PC-9 (cell line): Measurements from ENCODE around the gene SNX9. TPM values are rescaled to one million over a fixed set of nuclear protein-coding genes. Genes with fewer than 3 reads are reported as not detected.
A peak's percentile ranks its signal among the peaks of the same experiment; 100 is the strongest.

Experiments used
- BruUV-seq: library from RNA; stranded (reverse); fragments of 400-500 nt; replicated peaks from 2 replicates; lab custom pipeline; 2021; lab: Mats Ljungman, UMichigan
- CTCF ChIA-PET: fragments of 300-600 bp; sonication (Branson Sonifier 250); formaldehyde crosslinking; loops from one replicate; lab custom pipeline; 2022; ENCODE audit warnings: antibody characterized with exemption; lab: Charles Lee
- POLR2A ChIA-PET: fragments of 300-600 bp; sonication (Branson Sonifier 250); formaldehyde crosslinking; loops from one replicate; lab custom pipeline; 2022; ENCODE audit warnings: antibody characterized with exemption; ENCODE audit not compliant: unreplicated experiment; lab: Charles Lee
- DNase-seq, 2 experiments: peaks; one replicate each; pipeline versions ENCODE4 v3.0.0 to v3.0.0-alpha.2; 2015 to 2022; ENCODE audit warnings: mixed read lengths in 1 of 2
- H2AFZ ChIP-seq: fragments of 200-600 bp; sonication (generic); 2 replicates; pipeline ENCODE4 v1.8.1; 2017; ENCODE audit warnings: antibody characterized with exemption
- H3F3A ChIP-seq: fragments of 200-600 bp; sonication (generic); 2 replicates; pipeline ENCODE4 v1.8.1; 2017; ENCODE audit warnings: antibody characterized with exemption, mild to moderate bottlenecking, low read depth; ENCODE audit not compliant: insufficient read depth
- H3K27ac ChIP-seq: fragments of 200-600 bp; sonication (generic); 2 replicates; pipeline ENCODE4 v1.6.1; 2016; ENCODE audit warnings: mixed run types
- H3K27me3 ChIP-seq: fragments of 200-600 bp; sonication (generic); 2 replicates; pipeline ENCODE4 v1.6.1; 2016; ENCODE audit warnings: low read depth, mixed run types; ENCODE audit not compliant: insufficient read depth
- H3K36me3 ChIP-seq: fragments of 200-600 bp; sonication (generic); 2 replicates; pipeline ENCODE4 v1.6.1; 2016; ENCODE audit warnings: low read depth, mixed run types
- H3K4me1 ChIP-seq: fragments of 200-600 bp; sonication (generic); replicated peaks from 2 replicates; pipeline ENCODE4 v1.6.1; 2016; ENCODE audit warnings: mixed run types; ENCODE audit not compliant: insufficient read depth
- H3K4me2 ChIP-seq: fragments of 200-600 bp; sonication (generic); 2 replicates; pipeline ENCODE4 v1.6.1; 2017; ENCODE audit warnings: mixed run types
- H3K4me3 ChIP-seq: fragments of 200-600 bp; sonication (generic); 2 replicates; pipeline ENCODE4 v1.6.1; 2016; ENCODE audit warnings: mixed run types
- H3K79me2 ChIP-seq: fragments of 200-600 bp; sonication (generic); 2 replicates; pipeline ENCODE4 v1.6.1; 2017; ENCODE audit warnings: low read depth, mixed run types
- H3K9me2 ChIP-seq: fragments of 200-600 bp; sonication (generic); 2 replicates; pipeline ENCODE4 v1.8.1; 2017; ENCODE audit warnings: mild to moderate bottlenecking; ENCODE audit not compliant: insufficient read depth
- H3K9me3 ChIP-seq: fragments of 200-600 bp; sonication (generic); 2 replicates; pipeline ENCODE4 v1.8.1; 2016; ENCODE audit warnings: low read depth; ENCODE audit not compliant: insufficient read depth
- H4K20me1 ChIP-seq: fragments of 200-600 bp; sonication (generic); 2 replicates; pipeline ENCODE4 v1.8.1; 2017; ENCODE audit not compliant: insufficient read depth
- CTCF ChIP-seq: fragments of 200-600 bp; sonication (generic); conservative IDR thresholded peaks from 2 replicates; pipeline ENCODE4 v1.6.1; 2017; ENCODE audit warnings: mixed run types, antibody characterized with exemption, mild to moderate bottlenecking, moderate library complexity
- EZH2 ChIP-seq: fragments of 200-600 bp; sonication (generic); IDR thresholded peaks from 2 replicates; pipeline ENCODE4 v1.8.0; 2017; ENCODE audit warnings: antibody characterized with exemption, low read depth
- intact Hi-C: fragments of 100-400 bp; cut with micrococcal nuclease; formaldehyde crosslinking; loops from one replicate; pipeline ENCODE4 v1.10.0; 2022; ENCODE audit not compliant: unreplicated experiment
- total RNA-seq: library from RNA; stranded (reverse); gene quantifications from 2 replicates; pipeline ENCODE4 v1.2.3, GENCODE V29; 2021

Gene SNX9
- total RNA-seq, 1 experiment from 2014 or later, result 25.0 TPM

- TF ChIP-seq EZH2 (no peak), CTCF (no peak)
- Histone ChIP-seq H3K36me3 (no peaks in the 10 kb centered on the region), H3K27ac (no peak overlapping the region), H3K4me2 (no peak overlapping the region), H3K4me3 (no peak overlapping the region), H3K9me3 (0 out of 2 replicates have a peak, but pooled peaks cover 9% of the 10 kb centered on the region), H3F3A (peaks cover 4% of the 10 kb centered on the region; the same call in 1 of the 2 replicates), H3K4me1 (peaks cover 6% of the 10 kb centered on the region), H3K79me2 (no peaks in the 10 kb centered on the region), H4K20me1 (no peaks in the 10 kb centered on the region), H3K27me3 (no peaks in the 10 kb centered on the region), H3K9me2 (no peaks in the 10 kb centered on the region), H2AFZ (no peak overlapping the region)
- peak in 1 of 2 experiments; percentile 49 for DNase-seq
- no TSS peak for BruUV-seq
- CTCF ChIA-PET, result no interaction called here
- POLR2A ChIA-PET, result no interaction called here
- intact Hi-C loops, result no loop called here
These were observed 141.1 kb downstream of the SNX9 start for GRCh38 chr6:157964100-157964499.

GRCh38 chr6:157965387-157965786, 142.3 kb downstream of the SNX9 start:
- no peak for DNase-seq
- no peak overlapping the region for H3K27ac ChIP-seq
- no TSS peak for BruUV-seq
- H3K27me3 ChIP-seq, result no peaks in the 10 kb centered on the region
- no peak overlapping the region for H3K4me2 ChIP-seq
- H3K36me3 ChIP-seq, result no peaks in the 10 kb centered on the region
- TF ChIP-seq EZH2 (no peak), CTCF (no peak)
- H3K9me2 ChIP-seq, result no peaks in the 10 kb centered on the region
- ChIA-PET CTCF (no interaction called here), POLR2A (no interaction called here)
- H3K9me3 ChIP-seq, result no peaks in the 10 kb centered on the region
- intact Hi-C loops, result no loop called here
- no peaks in the 10 kb centered on the region for H4K20me1 ChIP-seq
- H3F3A ChIP-seq, result peaks cover 4% of the 10 kb centered on the region; the same call in 1 of the 2 replicates
- H3K79me2 ChIP-seq, result no peaks in the 10 kb centered on the region
- H3K4me1 ChIP-seq, result peaks cover 15% of the 10 kb centered on the region
- no peak overlapping the region for H3K4me3 ChIP-seq
- H2AFZ ChIP-seq, result no peak overlapping the region

- Histone ChIP-seq H3K79me2 (no peaks in the 10 kb centered on the region), H3K9me3 (no peaks in the 10 kb centered on the region), H3K27ac (no peak overlapping the region), H3K4me1 (peaks cover 15% of the 10 kb centered on the region), H3K4me3 (no peak overlapping the region), H3K9me2 (no peaks in the 10 kb centered on the region), H3K36me3 (no peaks in the 10 kb centered on the region), H3F3A (peaks cover 4% of the 10 kb centered on the region; the same call in 1 of the 2 replicates), H4K20me1 (no peaks in the 10 kb centered on the region), H3K4me2 (no peak overlapping the region), H3K27me3 (no peaks in the 10 kb centered on the region), H2AFZ (no peak overlapping the region)
- POLR2A ChIA-PET, result no interaction called here
- intact Hi-C loops, result no loop called here
- BruUV-seq, result no TSS peak
- DNase-seq, result no peak
- CTCF ChIA-PET, result interaction anchor here (0.6 kb wide), 1 partner anchor 16 kb away, joined by 4 read pairs; no protein-coding TSS in a partner anchor
- TF ChIP-seq EZH2, result no peak
- no peak for TF ChIP-seq CTCF
These were observed 143.5 kb downstream of the SNX9 start for GRCh38 chr6:157966589-157966977.
